Kidney epithelial cell (primary cell): ENCODE results near the gene UTF1. TPM values are rescaled to one million over a fixed set of nuclear protein-coding genes. Genes with fewer than 3 reads are reported as not detected.

Source experiments
- DNase-seq: peaks from one replicate; pipeline ENCODE4 v3.0.0-alpha.2; 2010; ENCODE audit warnings: low read depth
- H3K27me3 ChIP-seq: 2 replicates; pipeline ENCODE4 v1.6.0; 2011; ENCODE audit warnings: low read length; ENCODE audit not compliant: control insufficient read depth, insufficient read depth
- H3K36me3 ChIP-seq: 2 replicates; pipeline ENCODE4 v1.5.1; 2011; ENCODE audit warnings: low read length; ENCODE audit not compliant: control insufficient read depth, insufficient read depth
- H3K4me3 ChIP-seq: 2 replicates; pipeline ENCODE4 v1.5.1; 2011; ENCODE audit warnings: low read depth, mild to moderate bottlenecking, control low read depth, low read length
- total RNA-seq: library from RNA; depleted of rRNA; stranded (reverse); fragments of >200 nt; gene quantifications from 2 replicates; pipeline ENCODE4 v1.2.3, GENCODE V29; 2015
- TF ChIP-seq, protein P1 (sequence below): IDR thresholded peaks from 2 replicates; pipeline ENCODE4 v1.5.1; 2011; ENCODE audit warnings: mild to moderate bottlenecking, moderate library complexity, low read length, control low read depth, inconsistent platforms; ENCODE audit not compliant: insufficient read depth, poor library complexity, severe bottlenecking

UTF1 gene
- total RNA-seq, 1 donor from 2014 or later: not detected

DNA sequence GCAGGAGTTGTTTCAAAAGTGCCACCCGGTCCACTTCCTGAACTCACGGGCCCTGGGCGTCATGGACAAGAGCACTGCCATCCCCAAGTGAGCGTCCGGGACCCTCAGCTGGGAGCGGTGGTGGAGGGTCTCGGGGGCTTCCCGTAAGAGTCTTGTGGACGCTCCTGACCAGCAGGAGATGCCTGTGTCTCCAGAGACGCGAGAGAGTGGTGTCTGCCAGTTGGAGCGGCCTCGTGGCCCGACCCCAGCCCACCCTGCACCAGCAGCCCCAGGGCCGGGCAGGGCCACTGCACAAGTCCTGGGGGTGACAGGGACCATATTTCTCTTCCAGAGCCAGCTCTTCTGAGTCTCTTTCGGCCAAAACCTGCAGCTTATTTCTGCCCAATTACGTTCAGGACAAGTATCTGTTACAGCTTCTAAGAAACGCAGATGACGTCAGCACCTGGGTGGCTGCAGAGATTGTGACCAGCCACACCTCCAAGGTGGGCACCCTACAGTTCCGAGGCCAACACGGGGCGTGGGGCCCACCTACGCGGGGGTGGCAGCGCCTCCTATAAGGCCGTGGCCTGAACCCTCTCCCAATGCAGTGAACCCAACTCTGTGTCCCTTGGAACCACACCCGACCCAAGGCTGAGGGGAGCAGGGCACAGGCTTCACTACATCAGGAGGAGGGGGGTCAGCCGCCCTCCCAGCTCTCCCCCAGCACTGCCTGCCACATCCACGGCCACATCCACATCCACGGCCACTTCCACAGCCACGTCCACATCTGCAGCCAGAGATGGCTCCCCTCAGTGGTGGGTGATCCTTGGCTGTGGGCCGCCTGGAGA, 16.2 kb upstream of the UTF1 start:
- H3K4me3 ChIP-seq: no peak overlapping the region
- TF ChIP-seq, protein P1, sequence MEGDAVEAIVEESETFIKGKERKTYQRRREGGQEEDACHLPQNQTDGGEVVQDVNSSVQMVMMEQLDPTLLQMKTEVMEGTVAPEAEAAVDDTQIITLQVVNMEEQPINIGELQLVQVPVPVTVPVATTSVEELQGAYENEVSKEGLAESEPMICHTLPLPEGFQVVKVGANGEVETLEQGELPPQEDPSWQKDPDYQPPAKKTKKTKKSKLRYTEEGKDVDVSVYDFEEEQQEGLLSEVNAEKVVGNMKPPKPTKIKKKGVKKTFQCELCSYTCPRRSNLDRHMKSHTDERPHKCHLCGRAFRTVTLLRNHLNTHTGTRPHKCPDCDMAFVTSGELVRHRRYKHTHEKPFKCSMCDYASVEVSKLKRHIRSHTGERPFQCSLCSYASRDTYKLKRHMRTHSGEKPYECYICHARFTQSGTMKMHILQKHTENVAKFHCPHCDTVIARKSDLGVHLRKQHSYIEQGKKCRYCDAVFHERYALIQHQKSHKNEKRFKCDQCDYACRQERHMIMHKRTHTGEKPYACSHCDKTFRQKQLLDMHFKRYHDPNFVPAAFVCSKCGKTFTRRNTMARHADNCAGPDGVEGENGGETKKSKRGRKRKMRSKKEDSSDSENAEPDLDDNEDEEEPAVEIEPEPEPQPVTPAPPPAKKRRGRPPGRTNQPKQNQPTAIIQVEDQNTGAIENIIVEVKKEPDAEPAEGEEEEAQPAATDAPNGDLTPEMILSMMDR: no peak
- H3K27me3 ChIP-seq: peaks cover 2% of the 10 kb centered on the region
- no peak for DNase-seq
- no peaks in the 10 kb centered on the region for H3K36me3 ChIP-seq

DNA sequence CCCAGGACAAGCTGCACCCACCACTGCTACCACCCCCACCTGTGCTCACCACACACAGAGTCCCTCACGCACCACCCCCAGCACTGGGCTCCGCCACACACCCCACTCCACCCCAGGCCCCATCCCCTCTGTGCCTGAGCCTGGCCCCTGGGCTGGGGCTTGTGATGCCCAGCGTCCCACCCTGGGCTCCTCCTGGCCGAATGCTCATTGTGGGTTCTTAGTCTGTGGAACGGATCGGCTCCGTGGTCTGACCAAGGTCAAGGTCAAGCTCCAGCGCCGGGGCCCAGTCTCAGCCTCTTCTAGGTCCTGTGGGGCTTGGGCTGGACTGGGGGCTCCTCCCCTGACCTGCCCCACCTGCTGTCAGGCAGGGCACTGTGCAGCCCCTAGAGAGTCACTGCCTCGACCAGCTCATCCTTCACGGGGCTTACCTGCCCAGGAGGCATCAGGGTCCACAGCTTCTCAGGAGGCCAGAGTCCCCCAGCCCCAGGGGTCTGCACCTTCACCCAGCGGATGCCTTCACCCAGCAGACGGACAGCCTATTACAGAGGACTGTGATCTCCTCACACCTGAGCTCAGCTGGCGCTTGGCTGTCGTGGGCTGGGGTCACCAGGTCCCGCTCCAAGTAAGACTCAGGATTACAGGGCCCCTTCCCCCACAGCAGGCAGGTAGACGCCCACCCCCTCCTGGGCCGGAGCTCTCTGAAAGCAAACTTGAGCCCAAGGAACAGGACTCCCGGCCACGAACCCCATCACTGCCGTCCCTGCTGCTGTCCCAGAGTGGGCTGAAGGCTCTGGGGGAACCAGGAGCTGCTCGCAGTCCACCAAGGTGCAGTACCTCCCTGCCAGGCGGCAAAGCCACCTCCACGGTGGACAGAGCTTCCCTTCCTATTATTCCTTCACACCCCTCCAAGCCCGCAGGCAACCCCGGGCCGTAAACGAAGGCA, 15.3 kb upstream of the UTF1 start:
- TF ChIP-seq, protein P1: no peak
- Histone ChIP-seq H3K27me3 (peaks cover 11% of the 10 kb centered on the region), H3K4me3 (no peak overlapping the region), H3K36me3 (no peaks in the 10 kb centered on the region)
- no peak for DNase-seq

DNA sequence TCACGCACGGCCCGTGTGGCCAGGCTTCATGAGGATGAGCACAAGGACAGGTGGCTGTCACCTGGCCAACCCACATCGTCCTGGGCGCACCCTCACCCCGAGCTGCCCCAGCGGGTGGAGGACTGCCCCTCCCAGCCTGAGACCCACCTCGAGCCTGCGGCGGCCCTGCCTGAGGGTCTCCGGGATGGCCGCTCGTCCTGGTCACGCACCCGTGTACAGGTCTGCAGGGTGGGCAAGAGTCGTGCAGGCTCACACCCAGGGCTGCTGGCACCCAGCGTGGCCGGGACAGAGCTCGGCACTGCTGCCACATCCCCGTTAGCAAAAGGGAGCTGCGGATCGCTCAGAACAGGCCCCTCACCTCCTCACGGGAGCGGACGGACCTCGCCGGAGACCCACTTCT, 14.4 kb upstream of the UTF1 start:
- DNase-seq: no peak
- no peaks in the 10 kb centered on the region for H3K36me3 ChIP-seq
- no peak overlapping the region for H3K4me3 ChIP-seq
- TF ChIP-seq, protein P1: no peak
- peaks cover 12% of the 10 kb centered on the region for H3K27me3 ChIP-seq

DNA sequence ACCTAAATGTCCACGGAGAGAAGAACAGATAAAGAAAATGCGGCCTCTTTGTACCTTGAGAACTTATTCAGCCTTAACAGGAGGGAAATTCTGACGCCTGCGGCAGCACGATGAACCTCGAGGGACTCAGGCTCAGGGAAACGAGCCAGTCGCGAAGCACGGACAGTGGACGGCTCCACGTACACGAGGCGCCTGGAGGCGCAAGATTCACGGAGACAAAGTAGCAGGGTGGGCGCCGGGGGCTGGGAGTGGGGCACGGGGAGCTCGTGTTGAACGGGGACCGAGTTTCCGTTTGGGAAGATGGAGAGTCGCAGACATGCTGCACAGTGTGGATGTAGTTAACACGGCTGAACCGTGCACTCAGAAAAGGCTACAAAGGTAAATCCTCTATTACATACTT, 13.2 kb upstream of the UTF1 start:
- H3K27me3 ChIP-seq: peaks cover 21% of the 10 kb centered on the region
- no peaks in the 10 kb centered on the region for H3K36me3 ChIP-seq
- TF ChIP-seq, protein P1: no peak
- DNase-seq: no peak
- H3K4me3 ChIP-seq: no peak overlapping the region

DNA sequence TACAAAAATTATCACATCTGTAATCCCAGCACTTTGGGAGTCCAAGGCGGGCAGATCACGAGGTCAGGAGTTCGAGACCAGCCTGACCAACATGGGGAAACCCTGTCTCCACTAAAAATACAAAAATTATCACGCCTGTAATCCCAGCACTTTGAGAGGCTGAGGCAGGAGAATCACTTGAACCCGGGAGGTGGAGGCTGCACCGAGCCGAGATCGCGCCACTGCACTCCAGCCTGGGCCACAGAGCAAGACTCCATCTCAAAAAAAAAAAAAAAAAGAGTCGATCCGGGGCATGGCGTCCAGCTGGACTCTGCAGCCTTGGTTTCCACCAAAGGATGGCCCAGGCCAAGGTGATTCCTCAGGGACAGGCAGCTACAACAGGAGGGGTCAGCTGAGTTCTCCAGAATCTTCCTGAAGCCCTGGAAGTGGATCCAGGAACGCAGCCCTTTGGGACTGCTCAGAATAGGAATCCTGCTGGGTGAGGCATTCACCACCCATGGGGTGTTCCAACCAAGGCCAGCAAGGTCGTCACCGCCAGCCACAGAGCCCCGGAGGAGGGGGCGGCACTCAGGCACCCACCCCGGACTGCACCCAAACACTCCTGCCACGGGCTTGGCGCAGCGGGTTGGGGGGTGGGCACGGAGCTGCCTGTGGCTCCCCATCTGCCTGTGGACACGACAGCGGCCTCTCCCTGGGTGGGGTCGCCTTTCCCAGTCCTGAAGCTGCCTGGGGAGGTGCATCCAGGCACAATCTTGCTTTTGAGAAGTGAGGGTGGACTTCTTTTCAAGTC, 12.0 kb upstream of the UTF1 start:
- DNase-seq: no peak
- Histone ChIP-seq H3K27me3 (peaks cover 21% of the 10 kb centered on the region), H3K4me3 (no peak overlapping the region), H3K36me3 (no peaks in the 10 kb centered on the region)
- TF ChIP-seq, protein P1: no peak
